SK-N-MC (cell line): ENCODE results near the gene R3HDM2.

Experiments
- DNase-seq: peaks from one replicate; pipeline ENCODE4 v3.0.0-alpha.2; 2011; ENCODE audit warnings: low read depth, low spot score
- H3K27ac ChIP-seq: fragments of 200-600 bp; sonication (generic); 2 replicates; pipeline ENCODE4 v1.5.1; 2016; ENCODE audit warnings: mixed run types
- H3K36me3 ChIP-seq: fragments of 200-600 bp; sonication (generic); 2 replicates; pipeline ENCODE4 v1.6.1; 2017; ENCODE audit warnings: antibody characterized with exemption, low read length, mixed read lengths; ENCODE audit not compliant: insufficient read depth
- H3K4me3 ChIP-seq: fragments of 200-600 bp; sonication (generic); 2 replicates; pipeline ENCODE4 v1.5.1; 2016
- H3K9ac ChIP-seq: fragments of 200-600 bp; sonication (generic); 2 replicates; pipeline ENCODE4 v1.8.0; 2017; ENCODE audit warnings: mixed run types, mixed read lengths; ENCODE audit not compliant: insufficient read length
- H3K9me3 ChIP-seq: fragments of 200-600 bp; sonication (generic); 2 replicates; pipeline ENCODE4 v1.6.1; 2017; ENCODE audit warnings: low read depth, mild to moderate bottlenecking, antibody characterized with exemption, low read length, moderate library complexity, mixed read lengths
- EZH2 ChIP-seq: fragments of 200-600 bp; sonication (generic); IDR thresholded peaks from one replicate; pipeline ENCODE4 v1.6.1; 2017; ENCODE audit warnings: antibody characterized with exemption
- FOXP2 ChIP-seq: optimal IDR thresholded peaks from 2 replicates; pipeline ENCODE3; 2011; ENCODE audit warnings: mild to moderate bottlenecking, moderate library complexity; ENCODE audit not compliant: insufficient read depth; ENCODE audit errors: extremely low read length, control extremely low read depth
- POLR2AphosphoS5 ChIP-seq: IDR thresholded peaks from 2 replicates; pipeline ENCODE4 v1.6.1; 2012; ENCODE audit warnings: mild to moderate bottlenecking, low read depth, low read length, borderline replicate concordance

The R3HDM2 gene

DNA sequence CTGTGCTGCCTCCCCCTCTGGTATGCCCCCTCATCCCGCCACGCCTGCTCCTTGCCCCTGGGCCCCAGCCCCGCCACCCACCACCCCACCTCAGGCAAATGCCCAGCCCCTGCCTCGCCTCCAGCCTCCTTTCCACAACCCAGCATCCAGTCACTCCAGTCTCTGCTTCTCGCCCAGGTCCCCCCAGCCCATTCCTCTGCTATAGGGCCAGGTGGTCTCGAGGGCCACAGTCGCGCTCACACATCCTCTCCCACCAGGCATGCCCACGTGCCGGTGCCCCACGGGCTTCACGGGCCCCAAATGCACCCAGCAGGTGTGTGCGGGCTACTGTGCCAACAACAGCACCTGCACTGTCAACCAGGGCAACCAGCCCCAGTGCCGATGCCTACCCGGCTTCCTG, 220.4 kb downstream of the R3HDM2 start:
- no peak overlapping the region for H3K27ac ChIP-seq

DNA sequence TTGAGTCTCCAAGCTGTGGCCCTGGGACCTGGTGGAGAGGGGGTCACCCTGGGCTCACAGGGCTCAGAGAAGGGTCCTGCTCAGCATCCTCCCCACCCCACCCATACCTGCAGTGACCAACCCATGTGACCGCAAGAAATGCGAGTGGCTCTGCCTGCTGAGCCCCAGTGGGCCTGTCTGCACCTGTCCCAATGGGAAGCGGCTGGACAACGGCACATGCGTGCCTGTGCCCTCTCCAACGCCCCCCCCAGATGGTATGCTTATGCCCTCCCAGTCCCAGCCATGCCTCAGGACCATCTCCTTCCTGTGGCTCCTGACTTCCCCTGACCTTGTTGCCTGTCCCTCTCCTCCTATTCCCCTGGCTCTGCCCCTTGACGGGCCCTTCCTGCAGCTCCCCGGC, 220.9 kb downstream of the R3HDM2 start:
- no peak overlapping the region for H3K4me3 ChIP-seq
- no peak for DNase-seq
- peaks cover 6% of the 10 kb centered on the region; the same call in 1 of the 2 replicates for H3K36me3 ChIP-seq
- TF ChIP-seq FOXP2, result no peak
- TF ChIP-seq EZH2, result no peak
- no peak for TF ChIP-seq POLR2AphosphoS5
- H3K9me3 ChIP-seq, result no peaks in the 10 kb centered on the region
- no peak overlapping the region for H3K9ac ChIP-seq
- H3K27ac ChIP-seq, result no peak overlapping the region

More for the DNA sequence above, 220.4 kb downstream of the R3HDM2 start:
- peaks cover 6% of the 10 kb centered on the region; the same call in 1 of the 2 replicates for H3K36me3 ChIP-seq
- no peak for TF ChIP-seq POLR2AphosphoS5
- no peak for TF ChIP-seq EZH2
- TF ChIP-seq FOXP2, result no peak
- no peaks in the 10 kb centered on the region for H3K9me3 ChIP-seq
- DNase-seq, result no peak
- no peak overlapping the region for H3K4me3 ChIP-seq
- H3K9ac ChIP-seq, result no peak overlapping the region

DNA sequence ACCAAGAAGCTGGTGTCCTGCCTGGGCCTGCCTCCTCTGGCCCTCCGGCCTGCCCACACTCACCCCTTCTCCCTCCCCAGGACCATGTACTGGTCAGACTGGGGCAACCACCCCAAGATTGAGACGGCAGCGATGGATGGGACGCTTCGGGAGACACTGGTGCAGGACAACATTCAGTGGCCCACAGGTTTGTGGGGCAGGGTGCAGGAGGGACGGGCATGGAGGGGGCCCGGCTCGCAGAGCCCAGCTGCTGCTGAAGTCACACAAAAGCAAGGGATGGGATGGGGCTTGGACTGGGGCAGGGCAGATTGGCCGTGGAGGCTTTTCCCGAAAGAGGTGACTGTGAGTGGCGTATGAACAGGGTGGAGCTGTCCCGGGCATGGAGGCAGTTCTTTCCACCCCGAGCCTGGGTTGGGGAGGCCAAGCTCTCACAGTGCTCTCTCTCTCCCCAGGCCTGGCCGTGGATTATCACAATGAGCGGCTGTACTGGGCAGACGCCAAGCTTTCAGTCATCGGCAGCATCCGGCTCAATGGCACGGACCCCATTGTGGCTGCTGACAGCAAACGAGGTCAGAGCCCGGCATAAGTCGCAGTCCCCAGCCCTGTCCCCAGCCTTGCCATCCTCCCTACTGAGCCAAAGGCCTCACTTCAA, 222.1 kb downstream of the R3HDM2 start:
- Histone ChIP-seq H3K9ac (no peak overlapping the region), H3K36me3 (peaks cover 10% of the 10 kb centered on the region; the same call in 1 of the 2 replicates), H3K9me3 (no peaks in the 10 kb centered on the region), H3K4me3 (no peak overlapping the region), H3K27ac (no peak overlapping the region)
- DNase-seq, result no peak
- TF ChIP-seq EZH2 (no peak), POLR2AphosphoS5 (no peak), FOXP2 (no peak)

DNA sequence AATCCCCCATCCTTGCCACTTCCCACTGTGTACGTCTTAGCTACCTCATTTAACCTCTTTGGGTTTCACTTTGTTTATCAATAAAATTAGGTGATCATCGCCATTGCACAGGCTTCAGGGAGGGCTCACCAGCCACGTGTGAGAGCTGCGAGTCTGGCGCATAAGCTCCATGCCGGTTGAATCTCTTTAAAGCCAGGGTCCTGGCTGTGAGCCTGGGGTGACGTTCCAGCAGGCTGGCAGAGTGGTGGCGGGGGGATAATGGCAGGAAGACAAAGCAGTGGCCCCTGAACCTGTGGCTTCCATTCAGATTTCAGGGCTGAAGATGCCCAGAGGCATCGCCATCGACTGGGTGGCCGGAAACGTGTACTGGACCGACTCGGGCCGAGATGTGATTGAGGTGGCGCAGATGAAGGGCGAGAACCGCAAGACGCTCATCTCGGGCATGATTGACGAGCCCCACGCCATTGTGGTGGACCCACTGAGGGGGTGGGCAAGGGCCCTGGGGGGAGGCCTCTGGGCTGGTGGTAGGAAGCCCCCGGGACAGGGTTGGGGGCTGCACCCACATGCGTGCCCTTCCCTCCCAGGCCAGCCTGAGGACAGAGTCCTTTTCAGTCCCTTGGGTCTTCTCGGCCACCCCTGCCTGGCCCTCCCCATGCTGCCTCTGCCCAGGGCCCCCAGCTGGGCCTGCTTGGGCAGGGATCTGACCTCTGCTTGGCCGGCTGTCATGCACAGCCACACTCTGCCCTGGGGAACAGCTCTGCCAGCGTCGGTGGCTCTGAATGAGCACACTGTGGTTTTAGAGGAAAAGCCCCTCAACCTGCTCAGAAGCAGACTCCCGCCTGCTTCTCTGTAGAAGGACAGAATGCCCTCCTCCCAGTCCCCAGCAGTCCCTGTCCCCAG, 222.9 kb downstream of the R3HDM2 start:
- H3K9me3 ChIP-seq, result no peaks in the 10 kb centered on the region
- H3K36me3 ChIP-seq, result peaks cover 15% of the 10 kb centered on the region; the same call in 1 of the 2 replicates
- no peak for TF ChIP-seq FOXP2
- TF ChIP-seq EZH2, result no peak
- no peak for TF ChIP-seq POLR2AphosphoS5
- DNase-seq, result no peak
- no peak overlapping the region for H3K27ac ChIP-seq
- no peak overlapping the region for H3K4me3 ChIP-seq
- no peak overlapping the region for H3K9ac ChIP-seq

DNA sequence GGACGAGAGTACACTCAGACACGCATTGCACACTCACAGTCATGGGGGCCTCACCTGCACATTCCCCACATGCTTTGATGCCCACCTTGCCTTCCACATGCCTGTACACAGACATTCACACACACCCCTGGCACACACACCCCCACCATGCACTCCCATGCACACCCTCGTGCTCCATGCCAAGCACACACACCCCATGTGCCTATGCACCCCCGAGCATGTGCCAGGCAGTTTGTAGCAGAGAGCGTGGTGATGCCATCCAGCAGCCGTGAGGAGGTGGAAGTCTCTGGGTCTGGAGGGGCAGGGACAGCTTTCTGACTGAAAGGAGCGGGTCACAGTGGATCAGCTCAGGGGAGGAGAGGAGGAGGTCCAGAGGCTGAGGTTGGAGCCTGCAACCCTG, 224.9 kb downstream of the R3HDM2 start:
- TF ChIP-seq FOXP2, result no peak
- no peak for TF ChIP-seq EZH2
- no peak for TF ChIP-seq POLR2AphosphoS5
- Histone ChIP-seq H3K36me3 (peaks cover 19% of the 10 kb centered on the region; the same call in 1 of the 2 replicates), H3K9ac (no peak overlapping the region), H3K27ac (no peak overlapping the region), H3K9me3 (no peaks in the 10 kb centered on the region), H3K4me3 (no peak overlapping the region)
- no peak for DNase-seq

DNA sequence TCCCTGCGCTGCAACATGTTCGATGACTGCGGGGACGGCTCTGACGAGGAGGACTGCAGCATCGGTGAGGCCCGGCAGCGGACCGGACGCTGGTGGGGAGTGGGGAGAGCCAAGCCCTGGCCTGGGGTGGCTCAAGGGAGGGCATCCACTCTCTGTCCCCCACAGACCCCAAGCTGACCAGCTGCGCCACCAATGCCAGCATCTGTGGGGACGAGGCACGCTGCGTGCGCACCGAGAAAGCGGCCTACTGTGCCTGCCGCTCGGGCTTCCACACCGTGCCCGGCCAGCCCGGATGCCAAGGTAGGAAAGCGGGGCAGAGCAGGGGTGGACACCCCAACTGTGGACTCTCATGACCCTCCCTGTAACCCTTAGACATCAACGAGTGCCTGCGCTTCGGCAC, 225.7 kb downstream of the R3HDM2 start:
- H3K9ac ChIP-seq, result no peak overlapping the region
- H3K9me3 ChIP-seq, result no peaks in the 10 kb centered on the region
- H3K36me3 ChIP-seq, result peaks cover 21% of the 10 kb centered on the region; the same call in 1 of the 2 replicates
- TF ChIP-seq FOXP2 (no peak), POLR2AphosphoS5 (no peak), EZH2 (no peak)
- no peak for DNase-seq
- H3K4me3 ChIP-seq, result no peak overlapping the region
- no peak overlapping the region for H3K27ac ChIP-seq

DNA sequence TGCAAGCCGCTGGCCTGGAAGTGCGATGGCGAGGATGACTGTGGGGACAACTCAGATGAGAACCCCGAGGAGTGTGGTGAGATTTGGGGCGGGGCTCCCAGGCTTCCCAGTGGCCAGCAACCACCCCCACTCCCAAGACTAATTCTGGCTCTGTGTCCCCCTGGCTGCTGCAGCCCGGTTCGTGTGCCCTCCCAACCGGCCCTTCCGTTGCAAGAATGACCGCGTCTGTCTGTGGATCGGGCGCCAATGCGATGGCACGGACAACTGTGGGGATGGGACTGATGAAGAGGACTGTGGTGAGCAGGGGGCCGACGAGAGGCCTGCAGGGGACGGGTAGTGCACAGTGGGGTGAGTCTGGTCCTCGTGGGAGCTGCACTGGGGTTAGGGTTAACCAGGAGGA, 226.4 kb downstream of the R3HDM2 start:
- no peak overlapping the region for H3K27ac ChIP-seq
- no peak for DNase-seq
- H3K36me3 ChIP-seq, result peaks cover 21% of the 10 kb centered on the region; the same call in 1 of the 2 replicates
- no peak overlapping the region for H3K9ac ChIP-seq
- H3K9me3 ChIP-seq, result no peaks in the 10 kb centered on the region
- H3K4me3 ChIP-seq, result no peak overlapping the region
- no peak for TF ChIP-seq EZH2
- TF ChIP-seq POLR2AphosphoS5, result no peak
- TF ChIP-seq FOXP2, result no peak

DNA sequence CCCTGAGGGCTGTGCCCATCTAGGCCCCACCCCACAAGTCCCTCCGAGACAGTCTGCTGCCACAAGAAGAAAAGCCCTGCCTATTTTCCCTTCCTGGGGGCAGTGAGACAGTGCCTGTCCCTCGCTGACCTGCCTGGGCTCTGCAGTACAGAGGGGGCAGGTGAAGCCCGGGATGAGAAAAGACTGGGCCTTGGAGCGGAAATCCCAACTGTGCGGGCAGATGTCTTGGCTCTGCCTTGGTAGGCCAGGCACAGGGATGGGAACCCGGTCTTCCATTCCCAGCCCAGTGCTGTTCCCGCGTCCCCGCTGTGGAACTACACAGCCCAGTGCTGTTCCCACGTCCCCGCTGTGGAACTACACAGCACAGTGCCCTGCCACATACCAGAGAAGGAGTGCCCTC, 227.1 kb downstream of the R3HDM2 start:
- Histone ChIP-seq H3K4me3 (no peak overlapping the region), H3K27ac (no peak overlapping the region), H3K36me3 (peaks cover 26% of the 10 kb centered on the region; the same call in 1 of the 2 replicates), H3K9ac (no peak overlapping the region), H3K9me3 (no peaks in the 10 kb centered on the region)
- TF ChIP-seq POLR2AphosphoS5 (no peak), FOXP2 (no peak), EZH2 (no peak)
- no peak for DNase-seq
